Measurements from ENCODE around the gene RPS10. TPM values are rescaled to one million over a fixed set of nuclear protein-coding genes. Genes with fewer than 3 reads are reported as not detected.

RPS10 gene
- total RNA-seq, result 1,414 and 1,516 TPM in 2 replicates

GRCh38 chr6:34425498-34426410 is at the start of gene RPS10:
TSS of gene RPS10 (minus strand) at chr6:34426069. CDS start at chr6:34425221, 848 bp downstream.

GRCh38 chr6:34465531-34466241 is 39.8 kb upstream of the RPS10 start, which contains the start of gene PACSIN1:
TSS of gene PACSIN1 (plus strand) at chr6:34466076. CDS start at chr6:34526306, 60,230 bp downstream.

GRCh38 chr6:34392497-34393190 is 33.2 kb downstream of the RPS10 start, which contains the start of gene NUDT3:
TSS of gene NUDT3 (minus strand) at chr6:34392669. CDS start at chr6:34392362, 307 bp downstream.

Other genes starting within 250 kb of the RPS10 start
- gene HMGA1, start 189.2 kb downstream of the RPS10 start, total RNA-seq, result 46.4 and 70.6 TPM in 2 replicates
- gene SMIM29, start 177.1 kb downstream of the RPS10 start, total RNA-seq, result 17.0 and 24.3 TPM in 2 replicates
- 31.7 and 38.9 TPM in 2 replicates for gene NUDT3, start 33.4 kb downstream of the RPS10 start, total RNA-seq
- under 0.01 TPM in 1 of 2 replicates, not detected in the other for gene PACSIN1, start 40.0 kb upstream of the RPS10 start, total RNA-seq
- gene SPDEF, start 130.3 kb upstream of the RPS10 start, total RNA-seq, result under 0.01 TPM in 1 of 2 replicates, not detected in the other

Data from hair follicle dermal papilla cell (primary cell).